Endothelial cell of umbilical vein (primary cell): ENCODE measurements around the gene STAG1. TPM values are rescaled to one million over a fixed set of nuclear protein-coding genes. Genes with fewer than 3 reads are reported as not detected.

ENCODE experiments used
- BruUV-seq: library from RNA; stranded (reverse); fragments of 400-500 nt; replicated peaks from 2 replicates; lab custom pipeline; 2021; lab: Mats Ljungman, UMichigan
- CTCF ChIA-PET: fragments of 300-600, 350-600 bp; sonication (Branson Sonifier 250); formaldehyde crosslinking; loops from one replicate; lab custom pipeline; 2021; ENCODE audit warnings: antibody characterized with exemption, inconsistent platforms; lab: Charles Lee
- POLR2A ChIA-PET: fragments of 300-600, 350-600 bp; sonication (Branson Sonifier 250); formaldehyde crosslinking; loops from one replicate; lab custom pipeline; 2021; ENCODE audit warnings: antibody characterized with exemption, inconsistent platforms; lab: Charles Lee
- DNase-seq: peaks from one replicate; pipeline ENCODE4 v3.0.0-alpha.2; 2011; ENCODE audit warnings: low read depth, low spot score
- FAIRE-seq: peaks from 2 replicates; lab custom pipeline; 2011; peaks lifted over from hg19 to GRCh38; lab: Jason Lieb, UNC
- H2AFZ ChIP-seq: 2 replicates; pipeline ENCODE4 v1.6.0; 2012; ENCODE audit warnings: low read depth, low read length, control low read depth, inconsistent platforms
- H3K27ac ChIP-seq: 2 replicates; pipeline ENCODE4 v1.5.1; 2011; ENCODE audit warnings: low read depth, mild to moderate bottlenecking, control low read depth, low read length, moderate library complexity; ENCODE audit not compliant: insufficient read depth
- H3K27me3 ChIP-seq, 2 experiments: 2 replicates each; pipeline versions ENCODE4 v1.6.0 to v1.6.1; 2011; ENCODE audit warnings: low read length in 2 of 2, mixed read lengths in 1 of 2; ENCODE audit not compliant: control insufficient read depth in 2 of 2, insufficient read depth in 2 of 2
- H3K36me3 ChIP-seq, 2 experiments: 2 replicates in 1 of 2; 3 replicates in 1 of 2; pipeline ENCODE4 v1.5.1; 2011; ENCODE audit warnings: low read length in 2 of 2, mild to moderate bottlenecking in 1 of 2, moderate library complexity in 1 of 2; ENCODE audit not compliant: control insufficient read depth in 2 of 2, insufficient read depth in 2 of 2; ENCODE audit errors: extremely low read depth in 1 of 2
- H3K4me1 ChIP-seq: 3 replicates; pipeline ENCODE4 v1.5.1; 2011; ENCODE audit warnings: mild to moderate bottlenecking, low read length; ENCODE audit not compliant: control insufficient read depth, insufficient read depth; ENCODE audit errors: extremely low read depth
- H3K4me2 ChIP-seq: 2 replicates; pipeline ENCODE4 v1.6.1; 2011; ENCODE audit warnings: low read length, control low read depth, mixed read lengths; ENCODE audit not compliant: insufficient read depth
- H3K4me3 ChIP-seq, 3 experiments: fragments of 200-600 bp in 1 of 3; sonication (generic), shearing (Covaris generic) in 1 of 3; replicated peaks in 1 of 3; 2 replicates each; pipeline ENCODE4 v1.5.1; 2011 to 2016; ENCODE audit warnings: control low read depth in 3 of 3, low read length in 3 of 3, mild to moderate bottlenecking in 2 of 3, inconsistent platforms in 1 of 3, low read depth in 1 of 3, moderate library complexity in 1 of 3; ENCODE audit not compliant: insufficient read depth in 1 of 3
- H3K79me2 ChIP-seq: 2 replicates; pipeline ENCODE4 v1.6.0; 2012; ENCODE audit warnings: low read length, inconsistent platforms; ENCODE audit not compliant: control insufficient read depth, insufficient read depth
- H3K9ac ChIP-seq: replicated peaks from 2 replicates; pipeline ENCODE3; 2011; ENCODE audit warnings: low read length, control low read depth; ENCODE audit not compliant: insufficient read depth; ENCODE audit errors: extremely low read depth
- H3K9me1 ChIP-seq: replicated peaks from 3 replicates; pipeline ENCODE4 v1.6.0; 2011; ENCODE audit warnings: mild to moderate bottlenecking, low read length; ENCODE audit not compliant: control insufficient read depth, insufficient read depth; ENCODE audit errors: extremely low read depth
- H3K9me3 ChIP-seq: replicated peaks from 2 replicates; pipeline ENCODE4 v1.5.1; 2012; ENCODE audit warnings: low read length, inconsistent platforms; ENCODE audit not compliant: control insufficient read depth, insufficient read depth
- H4K20me1 ChIP-seq: replicated peaks from 2 replicates; pipeline ENCODE3; 2011; ENCODE audit warnings: mild to moderate bottlenecking, low read length; ENCODE audit not compliant: control insufficient read depth, insufficient read depth; ENCODE audit errors: extremely low read depth
- EZH2 ChIP-seq: IDR thresholded peaks from 2 replicates; pipeline ENCODE4 v1.6.1; 2012; ENCODE audit warnings: borderline replicate concordance, low read depth, mild to moderate bottlenecking, moderate library complexity, low read length, inconsistent platforms; ENCODE audit not compliant: severe bottlenecking
- FOS ChIP-seq: IDR thresholded peaks from 2 replicates; pipeline ENCODE4 v1.6.1; 2011; ENCODE audit warnings: mild to moderate bottlenecking, low read length, moderate library complexity, borderline replicate concordance; ENCODE audit not compliant: insufficient read depth
- GATA2 ChIP-seq: IDR thresholded peaks from 2 replicates; pipeline ENCODE4 v1.7.0; 2011; ENCODE audit warnings: low read depth, mild to moderate bottlenecking, moderate library complexity, mixed read lengths, low read length; ENCODE audit not compliant: insufficient read length, insufficient read depth
- JUN ChIP-seq: IDR thresholded peaks from 2 replicates; pipeline ENCODE4 v1.6.1; 2011; ENCODE audit warnings: borderline replicate concordance, low read depth; ENCODE audit not compliant: insufficient read length, insufficient read depth
- MYC ChIP-seq: IDR thresholded peaks from one replicate; pipeline ENCODE4 v1.6.1; 2011; ENCODE audit warnings: mild to moderate bottlenecking, low read depth, low read length
- POLR2A ChIP-seq: IDR thresholded peaks from 2 replicates; pipeline ENCODE4 v1.6.1; 2012; ENCODE audit warnings: low read depth, mild to moderate bottlenecking, control low read depth, low read length
- POLR2AphosphoS5 ChIP-seq: IDR thresholded peaks from 2 replicates; pipeline ENCODE4 v1.6.1; 2012; ENCODE audit warnings: low read depth, mild to moderate bottlenecking, control low read depth, low read length, moderate library complexity; ENCODE audit not compliant: insufficient read depth
- dilution Hi-C: fragments of 300-500 bp; cut with MboI; formaldehyde crosslinking; loops from one replicate; pipeline ENCODE4 v1.15.0; 2019; ENCODE audit warnings: low sequenced_read_pairs; ENCODE audit not compliant: extremely low pct_ligation_motif_present
- intact Hi-C: fragments of 100-400 bp; cut with micrococcal nuclease; formaldehyde crosslinking; loops from one replicate; pipeline ENCODE4 v1.10.0; 2022
- polyA plus RNA-seq, 4 experiments: library from polyadenylated mRNA; depleted of rRNA in 3 of 4; stranded (reverse) in 3 of 4; unstranded in 1 of 4; fragments of >200 nt; gene quantifications; 2 replicates each; pipeline versions ENCODE4 v1.2.1 to v1.2.3, GENCODE V29; 2011 to 2012; ENCODE audit warnings: missing spikeins in 1 of 4
- total RNA-seq: library from RNA; stranded (reverse); gene quantifications from 2 replicates; pipeline ENCODE4 v1.2.3, GENCODE V29; 2021
- TF ChIP-seq, protein P1 (sequence below): IDR thresholded peaks from 2 replicates; pipeline ENCODE4 v1.6.1; 2011; ENCODE audit not compliant: insufficient read depth, insufficient read length
- TF ChIP-seq, protein P2 (sequence below), 2 donors: IDR thresholded peaks; 1 replicate in 1 of 2; 2 replicates in 1 of 2; pipeline ENCODE4 v1.5.1; 2011; ENCODE audit warnings: low read length in 2 of 2, mild to moderate bottlenecking in 2 of 2, moderate library complexity in 2 of 2, control low read depth in 1 of 2, inconsistent platforms in 1 of 2, low read depth in 1 of 2; ENCODE audit not compliant: insufficient read depth in 1 of 2; ENCODE audit errors: extremely low read depth in 1 of 2

Gene STAG1
- total and polyA plus RNA-seq, 2 donors (not counting 3 experiments of a cell fraction or from before 2014, with no cell fraction given) = 7.4 to 42.1 TPM

DNA sequence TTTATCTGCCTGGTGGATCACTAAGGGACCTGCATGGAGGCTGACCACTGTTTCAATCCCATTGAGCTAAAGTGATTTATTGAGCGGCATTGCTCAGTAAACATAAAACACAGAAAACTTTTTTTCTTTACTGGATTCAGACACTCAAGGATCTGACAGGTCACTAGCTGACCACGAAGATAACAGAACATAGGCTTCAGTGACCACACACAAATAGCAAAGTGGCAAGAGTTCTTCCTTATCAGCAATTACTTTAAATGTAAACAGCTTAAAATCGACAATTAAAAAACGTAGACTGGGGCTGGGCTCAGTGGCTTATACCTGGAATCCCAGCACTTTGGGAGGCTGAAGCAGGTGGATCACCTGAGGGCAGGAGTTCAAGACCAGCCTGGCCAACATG, 48.7 kb downstream of the STAG1 start:
- no TSS peak for BruUV-seq
- ChIA-PET POLR2A (interaction anchor here (0.6 kb wide), 1 partner anchor 10 kb away, joined by 5 read pairs; no protein-coding TSS in a partner anchor), CTCF (interaction anchor here (0.6 to 1.2 kb wide), 6 partner anchors 8 to 311 kb away, joined by 3 to 5 read pairs (median 3); partner anchors contain the start of gene STAG1)
- Histone ChIP-seq H3K4me3 (no peak overlapping the region), H3K4me2 (no peak overlapping the region), H3K27ac (no peak overlapping the region), H3K36me3 (no peaks in the 10 kb centered on the region), H3K9ac (no peak overlapping the region), H4K20me1 (peaks cover 2% of the 10 kb centered on the region), H3K27me3 (no peaks in the 10 kb centered on the region), H2AFZ (no peak overlapping the region), H3K4me1 (no peaks in the 10 kb centered on the region), H3K9me1 (peaks cover 4% of the 10 kb centered on the region), H3K9me3 (no peaks in the 10 kb centered on the region), H3K79me2 (peaks cover 83% of the 10 kb centered on the region)
- dilution Hi-C loops = no loop called here
- no peak for TF ChIP-seq EZH2
- no peak for TF ChIP-seq JUN
- no peak for TF ChIP-seq FOS
- no peak for TF ChIP-seq MYC
- no peak for TF ChIP-seq POLR2AphosphoS5
- TF ChIP-seq, protein P1, sequence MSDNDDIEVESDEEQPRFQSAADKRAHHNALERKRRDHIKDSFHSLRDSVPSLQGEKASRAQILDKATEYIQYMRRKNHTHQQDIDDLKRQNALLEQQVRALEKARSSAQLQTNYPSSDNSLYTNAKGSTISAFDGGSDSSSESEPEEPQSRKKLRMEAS = no peak
- no peak for TF ChIP-seq POLR2A
- TF ChIP-seq, protein P2, sequence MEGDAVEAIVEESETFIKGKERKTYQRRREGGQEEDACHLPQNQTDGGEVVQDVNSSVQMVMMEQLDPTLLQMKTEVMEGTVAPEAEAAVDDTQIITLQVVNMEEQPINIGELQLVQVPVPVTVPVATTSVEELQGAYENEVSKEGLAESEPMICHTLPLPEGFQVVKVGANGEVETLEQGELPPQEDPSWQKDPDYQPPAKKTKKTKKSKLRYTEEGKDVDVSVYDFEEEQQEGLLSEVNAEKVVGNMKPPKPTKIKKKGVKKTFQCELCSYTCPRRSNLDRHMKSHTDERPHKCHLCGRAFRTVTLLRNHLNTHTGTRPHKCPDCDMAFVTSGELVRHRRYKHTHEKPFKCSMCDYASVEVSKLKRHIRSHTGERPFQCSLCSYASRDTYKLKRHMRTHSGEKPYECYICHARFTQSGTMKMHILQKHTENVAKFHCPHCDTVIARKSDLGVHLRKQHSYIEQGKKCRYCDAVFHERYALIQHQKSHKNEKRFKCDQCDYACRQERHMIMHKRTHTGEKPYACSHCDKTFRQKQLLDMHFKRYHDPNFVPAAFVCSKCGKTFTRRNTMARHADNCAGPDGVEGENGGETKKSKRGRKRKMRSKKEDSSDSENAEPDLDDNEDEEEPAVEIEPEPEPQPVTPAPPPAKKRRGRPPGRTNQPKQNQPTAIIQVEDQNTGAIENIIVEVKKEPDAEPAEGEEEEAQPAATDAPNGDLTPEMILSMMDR (IDR thresholded peaks at IDR 0.05; ENCODE audit: extremely low read depth in 1 of 2, insufficient read depth in 1 of 2, low read depth in 1 of 2, low read length in 2 of 2) = no peak
- TF ChIP-seq GATA2 = no peak
- no peak for FAIRE-seq
- no peak for DNase-seq
- intact Hi-C loops = no loop called here
